ENCODE results near the gene ATP8B2. TPM values are rescaled to one million over a fixed set of nuclear protein-coding genes. Genes with fewer than 3 reads are reported as not detected.
"Not testable (repeated sequence)": the region's sequence is repeated elsewhere in the genome, so short reads cannot be mapped to it uniquely, and the experiment has no call there.

The ATP8B2 gene
- total and polyA plus RNA-seq, 10 of the 15 experiments (the other 5 are each of a cell fraction or from before 2014, with no cell fraction given): 0.44 to 61.8 (median 15.0) TPM

GRCh38 chr1:154276797-154277196, 48.5 kb upstream of the ATP8B2 start:
- CTCF ChIA-PET: interaction anchor here (0.7 to 3.5 kb wide), 3 partner anchors 47 to 154 kb away, joined by 3 to 38 read pairs (median 3); no protein-coding TSS in a partner anchor
- H3K9ac ChIP-seq (ENCODE audit: control insufficient read depth, insufficient read depth, low read length): no peak overlapping the region
- H3K27ac ChIP-seq (ENCODE audit: control insufficient read depth, insufficient read depth): no peak overlapping the region
- SMC1A ChIA-PET (ENCODE audit: uncharacterized antibody, unreplicated experiment): interaction anchor here (0.7 to 1.1 kb wide), 3 partner anchors 57 to 77 kb away, joined by 3 to 9 read pairs (median 3); no protein-coding TSS in a partner anchor
- WGBS (ENCODE audit: insufficient coverage, insufficient replicate concordance, low lambda C conversion rate, missing lambda C conversion rate): 92% methylated on average over 7 of the region's 7 CpGs
- no peaks in the 10 kb centered on the region; a peak in 2 of 4 replicates for H3K36me3 ChIP-seq (ENCODE audit: control insufficient read depth in 2 of 2, insufficient read depth in 2 of 2, low read length in 1 of 2)
- TF ChIP-seq TARDBP (IDR thresholded peaks at IDR 0.05; ENCODE audit: borderline replicate concordance) (no peak), RAD21 (IDR thresholded peaks at IDR 0.05; ENCODE audit: insufficient read depth, low read depth, low read length) (peak; percentile 29; the same call in 1 of the 2 replicates), STAT1 (conservative IDR thresholded peaks at IDR 0.05) (no peak), NRF1 (conservative IDR thresholded peaks at IDR 0.05; ENCODE audit: low read depth, low read length) (no peak), TAF1 (IDR thresholded peaks at IDR 0.05; ENCODE audit: borderline replicate concordance, low read depth, low read length) (no peak), CEBPB (IDR thresholded peaks at IDR 0.05; ENCODE audit: borderline replicate concordance in 1 of 2, low read depth in 2 of 2, low read length in 2 of 2) (no peak), ATF2 (IDR thresholded peaks at IDR 0.05; ENCODE audit: low read length) (no peak), SPI1 (IDR thresholded peaks at IDR 0.05; ENCODE audit: borderline replicate concordance, insufficient read depth, low read depth, low read length) (no peak), PML (IDR thresholded peaks at IDR 0.05; ENCODE audit: low read length) (no peak), NR2C1 (IDR thresholded peaks at IDR 0.05) (no peak), MXI1 (IDR thresholded peaks at IDR 0.05; ENCODE audit: low read depth, low read length) (no peak), CTCF (IDR thresholded peaks at IDR 0.05 in 2 of 3, conservative IDR thresholded peaks at IDR 0.05 in 1 of 3; ENCODE audit: control insufficient read depth in 2 of 3, extremely low read depth in 1 of 3, insufficient read depth in 1 of 3, low read depth in 3 of 3, low read length in 3 of 3) (peak; percentile 17 to 22 (median 21); a peak in 2 of 6 replicates), ZNF217 (IDR thresholded peaks at IDR 0.05) (no peak), ZSCAN29 (IDR thresholded peaks at IDR 0.05) (no peak), SMARCA5 (IDR thresholded peaks at IDR 0.05) (no peak)
- DNase-seq (ENCODE audit: low read depth, low spot score) (no peak), FAIRE-seq (no peak), ATAC-seq (no peak)
- no peak overlapping the region for H3K4me2 ChIP-seq (ENCODE audit: control insufficient read depth, insufficient read depth)
- H2AFZ ChIP-seq (ENCODE audit: control insufficient read depth, low read depth, low read length): no peak overlapping the region
- in situ Hi-C loops (cut with MboI) (no loop called here), intact Hi-C loops (cut with micrococcal nuclease; ENCODE audit: unreplicated experiment) (loop anchor here (1.0 kb wide), 1 partner anchor 59 kb away; no protein-coding TSS in a partner anchor)
- peaks cover 5% of the 10 kb centered on the region for H3K4me1 ChIP-seq (ENCODE audit: control insufficient read depth, insufficient read depth, low read length)
- POLR2A ChIA-PET: no interaction called here
- no peaks in the 10 kb centered on the region for H3K9me3 ChIP-seq (replicated peaks; ENCODE audit: control insufficient read depth, insufficient read depth, low read length)
- peaks cover 13% of the 10 kb centered on the region for H3K79me2 ChIP-seq (ENCODE audit: control insufficient read depth, insufficient read depth, low read length)
- H4K20me1 ChIP-seq (ENCODE audit: control insufficient read depth, insufficient read depth): no peaks in the 10 kb centered on the region
- H3K27me3 ChIP-seq (replicated peaks in 1 of 2; ENCODE audit: control insufficient read depth in 2 of 2, insufficient read depth in 2 of 2, low read length in 1 of 2): no peaks in the 10 kb centered on the region
- no peak overlapping the region for H3K4me3 ChIP-seq
- RAD21 ChIA-PET (ENCODE audit: unreplicated experiment): interaction anchor here (2.5 kb wide), 1 partner anchor 58 kb away, joined by 11 read pairs; no protein-coding TSS in a partner anchor
- BruUV-seq (replicated peaks): no TSS peak

- H3K4me2 ChIP-seq (ENCODE audit: control insufficient read depth, insufficient read depth); H3K79me2 ChIP-seq (ENCODE audit: control insufficient read depth, insufficient read depth, low read length); H3K36me3 ChIP-seq (ENCODE audit: control insufficient read depth in 2 of 2, insufficient read depth in 2 of 2, low read length in 1 of 2); ATAC-seq; intact Hi-C loops (cut with micrococcal nuclease; ENCODE audit: unreplicated experiment); FAIRE-seq; H3K27ac ChIP-seq (ENCODE audit: control insufficient read depth, insufficient read depth); CTCF ChIA-PET; BruUV-seq (replicated peaks); H3K9me3 ChIP-seq (replicated peaks; ENCODE audit: control insufficient read depth, insufficient read depth, low read length); H3K4me3 ChIP-seq; H3K4me1 ChIP-seq (ENCODE audit: control insufficient read depth, insufficient read depth, low read length); in situ Hi-C loops (cut with MboI); POLR2A ChIA-PET; H3K9ac ChIP-seq (ENCODE audit: control insufficient read depth, insufficient read depth, low read length); RAD21 ChIA-PET (ENCODE audit: unreplicated experiment); H4K20me1 ChIP-seq (ENCODE audit: control insufficient read depth, insufficient read depth); SMC1A ChIA-PET (ENCODE audit: uncharacterized antibody, unreplicated experiment); DNase-seq (ENCODE audit: low read depth, low spot score); H2AFZ ChIP-seq (ENCODE audit: control insufficient read depth, low read depth, low read length); H3K27me3 ChIP-seq (replicated peaks in 1 of 2; ENCODE audit: control insufficient read depth in 2 of 2, insufficient read depth in 2 of 2, low read length in 1 of 2): not testable (repeated sequence)
- no CpG with 5 or more reads among the region's 30 CpGs for WGBS (ENCODE audit: insufficient coverage, insufficient replicate concordance, low lambda C conversion rate, missing lambda C conversion rate)
These were observed 37.7 kb upstream of the ATP8B2 start for GRCh38 chr1:154287591-154287990.
